Thyroid gland (tissue), 4 donors: ENCODE data around the gene VSTM1.

Experiments
- CTCF ChIP-seq, 6 experiments: fragments of 200-600 bp in 3 of 6; fragments of 450-650 bp in 3 of 6; sonication (generic) in 3 of 6; IDR thresholded peaks; one replicate each; pipeline ENCODE4 v1.5.1; 2016 to 2019; ENCODE audit warnings: antibody characterized with exemption in 6 of 6, mild to moderate bottlenecking in 2 of 6, inconsistent platforms in 1 of 6, moderate library complexity in 1 of 6
- POLR2A ChIP-seq, 2 donors: fragments of 450-650 bp; IDR thresholded peaks; one replicate each; pipeline ENCODE4 v1.6.1; 2017; ENCODE audit warnings: antibody characterized with exemption in 2 of 2, mild to moderate bottlenecking in 2 of 2, moderate library complexity in 1 of 2

GRCh38 chr19:54102421-54103169 lies 38.9 kb upstream of the VSTM1 start, which contains the start of gene NDUFA3:
- peak in 1 of 2 donors; percentile 59 for TF ChIP-seq POLR2A (IDR thresholded peaks at IDR 0.05)
- TF ChIP-seq CTCF (IDR thresholded peaks at IDR 0.05): no peak
